ENCODE measurements around the gene FHIT.

Gene FHIT

DNA sequence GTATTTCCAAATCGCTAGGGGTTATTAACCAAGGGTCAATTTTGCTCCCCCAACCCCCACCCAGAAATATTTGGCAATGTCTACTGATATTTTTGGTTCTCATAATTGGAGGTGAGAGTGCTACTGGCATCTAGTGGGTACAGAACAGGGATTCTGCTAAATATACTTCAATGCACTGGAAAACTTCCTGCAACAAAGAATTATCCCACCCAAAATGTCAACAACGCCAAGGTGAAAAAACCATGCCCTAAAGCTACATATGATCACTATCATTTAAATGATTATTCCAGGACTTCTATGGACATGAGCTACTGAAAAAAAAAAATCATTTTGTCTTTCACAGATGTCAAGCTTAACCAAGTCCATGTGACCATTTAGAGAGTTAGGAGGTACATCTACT lies 867.9 kb downstream of the FHIT start:
- DNase-seq (ENCODE audit: low read depth in 1 of 2, low spot score in 1 of 2) = no peak

DNA sequence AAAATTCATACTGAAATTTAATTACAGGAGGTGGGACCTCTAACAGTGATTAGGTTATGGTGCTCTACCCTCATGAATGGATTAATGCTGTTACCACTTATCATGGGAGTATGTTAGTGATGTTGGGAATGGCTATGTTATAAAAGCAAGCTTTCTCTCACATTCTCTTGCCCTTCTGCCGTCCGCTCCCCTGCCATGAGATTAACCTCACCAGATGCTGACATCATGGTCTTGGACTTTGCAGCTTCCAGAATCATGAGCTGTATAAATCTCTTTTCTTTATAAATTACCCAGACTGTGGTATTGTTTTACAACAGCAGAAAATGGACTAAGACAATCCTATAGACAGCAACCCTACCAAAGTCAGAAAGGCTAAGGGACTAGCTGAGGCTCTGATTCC lies 884.8 kb downstream of the FHIT start:
- DNase-seq (ENCODE audit: low read depth in 1 of 2, low spot score in 1 of 2) = no peak

DNA sequence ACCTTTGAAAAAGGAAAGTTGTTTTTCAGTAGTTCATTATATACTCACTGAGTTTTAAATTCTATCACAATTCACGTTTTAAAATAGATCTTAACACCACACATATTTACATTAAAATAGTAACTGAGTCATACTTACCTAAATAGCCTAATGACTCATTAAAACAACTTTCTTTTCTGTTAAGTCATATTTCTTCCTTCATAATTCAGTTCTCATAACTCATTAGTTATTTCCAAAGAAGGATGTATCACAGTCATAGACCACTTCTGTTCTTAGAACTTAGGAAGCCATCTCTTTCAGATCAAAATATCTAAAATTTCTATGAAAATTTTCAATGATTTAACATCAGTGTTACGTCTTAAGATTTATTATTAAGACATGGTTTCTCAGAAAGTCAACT lies 885.9 kb downstream of the FHIT start:
- DNase-seq (ENCODE audit: low read depth in 1 of 2, low spot score in 1 of 2) = no peak

DNA sequence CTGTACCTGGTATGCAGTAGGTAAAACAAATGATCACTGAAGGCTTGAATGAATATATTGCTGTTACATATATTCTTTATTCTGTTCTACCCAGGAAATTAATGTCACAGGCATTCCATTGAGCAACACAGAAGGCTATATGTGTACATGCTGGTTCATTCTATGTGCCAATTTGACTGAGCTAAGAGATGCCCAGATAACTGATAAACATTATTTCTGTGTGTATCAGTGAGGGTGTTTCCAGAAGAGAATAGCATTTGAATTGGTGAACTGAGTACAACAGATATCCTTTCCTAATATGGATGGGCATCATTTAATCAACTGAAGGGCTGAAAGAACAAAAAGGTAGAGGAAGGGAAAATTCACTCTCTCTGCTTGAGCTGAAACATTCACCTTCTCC lies 886.8 kb downstream of the FHIT start:
- no peak for DNase-seq (ENCODE audit: low read depth in 1 of 2, low spot score in 1 of 2)

GRCh38 chr3:60363817-60364216 lies 887.4 kb downstream of the FHIT start:
- no peak for DNase-seq (ENCODE audit: low read depth in 1 of 2, low spot score in 1 of 2)

DNA sequence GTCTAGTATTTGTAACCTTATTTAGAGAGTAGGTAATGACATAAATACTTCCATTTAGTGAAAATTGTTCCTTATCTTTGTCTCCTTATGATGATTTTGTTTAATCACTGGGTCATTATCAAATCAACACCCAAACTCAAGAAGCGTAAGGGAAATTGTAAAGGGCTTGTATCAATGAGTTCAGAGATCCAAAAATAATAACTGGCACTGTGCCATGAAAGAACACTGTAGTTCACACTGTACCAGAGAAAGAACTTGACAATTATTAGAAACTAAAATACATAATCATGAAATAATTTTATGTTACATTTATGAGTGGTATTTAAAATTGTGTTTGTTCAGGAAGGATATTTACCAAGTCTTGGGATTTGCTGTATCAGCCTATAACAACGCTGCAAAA lies 895.4 kb downstream of the FHIT start:
- no peak for DNase-seq (ENCODE audit: low read depth in 1 of 2, low spot score in 1 of 2)

- DNase-seq (ENCODE audit: low read depth in 1 of 2, low spot score in 1 of 2) = no peak
Observed at GRCh38 chr3:60351481-60351880, 899.8 kb downstream of the FHIT start.

DNA sequence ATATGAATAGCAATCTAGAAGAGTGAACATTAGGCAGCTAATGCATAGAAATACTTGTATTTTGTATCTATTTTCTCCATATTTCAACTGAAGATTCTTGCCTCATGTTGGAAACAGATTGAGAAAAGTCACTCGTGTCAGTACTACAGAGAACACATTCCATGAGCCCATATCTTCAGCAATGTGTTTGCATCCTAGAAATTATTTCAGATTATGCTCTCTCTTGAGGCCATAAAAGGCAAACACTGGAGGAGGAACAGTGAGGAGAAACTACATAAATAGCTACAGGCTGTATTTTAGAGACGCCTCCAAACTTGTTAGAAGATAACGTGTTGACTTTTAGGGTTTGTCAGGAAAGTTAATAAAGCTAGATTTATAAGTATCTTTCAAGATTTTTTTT lies 906.9 kb downstream of the FHIT start:
- no peak for DNase-seq (ENCODE audit: low read depth in 1 of 2, low spot score in 1 of 2)

- DNase-seq (ENCODE audit: low read depth in 1 of 2, low spot score in 1 of 2) = no peak
Observed at GRCh38 chr3:60343831-60344230, 907.4 kb downstream of the FHIT start.

DNA sequence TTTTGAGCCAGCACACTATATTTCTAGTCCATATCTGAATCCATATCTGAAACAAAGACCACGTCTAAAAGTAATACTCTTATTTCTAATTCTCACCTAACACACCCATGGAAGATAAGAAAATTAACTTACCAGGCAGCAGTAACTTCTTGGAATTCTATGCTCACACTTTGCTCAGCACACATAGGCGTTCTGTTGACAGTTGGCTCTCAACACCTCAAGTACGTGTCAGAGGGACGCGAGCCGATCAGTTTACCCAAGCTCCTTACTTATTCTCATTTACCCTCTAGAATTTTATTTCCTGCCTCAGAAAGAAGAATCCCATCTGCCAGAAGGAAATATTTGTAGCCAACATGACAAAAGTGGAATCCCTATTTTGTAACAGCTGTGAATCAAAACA lies 911.9 kb downstream of the FHIT start:
- DNase-seq (ENCODE audit: low read depth in 1 of 2, low spot score in 1 of 2) = no peak

GRCh38 chr3:60337421-60337820 lies 913.8 kb downstream of the FHIT start:
- no peak for DNase-seq (ENCODE audit: low read depth in 1 of 2, low spot score in 1 of 2)

GRCh38 chr3:60336061-60336460 lies 915.2 kb downstream of the FHIT start:
- no peak for DNase-seq (ENCODE audit: low read depth in 1 of 2, low spot score in 1 of 2)

GRCh38 chr3:60333710-60334109 lies 917.5 kb downstream of the FHIT start:
- no peak for DNase-seq (ENCODE audit: low read depth in 1 of 2, low spot score in 1 of 2)

- no peak for DNase-seq (ENCODE audit: low read depth in 1 of 2, low spot score in 1 of 2)
Observed at GRCh38 chr3:60330107-60330506, 921.1 kb downstream of the FHIT start.

- no peak for DNase-seq (ENCODE audit: low read depth in 1 of 2, low spot score in 1 of 2)
Observed at GRCh38 chr3:60325610-60326170, 925.6 kb downstream of the FHIT start.

- DNase-seq (ENCODE audit: low read depth in 1 of 2, low spot score in 1 of 2) = no peak
Observed at GRCh38 chr3:60323651-60324050, 927.6 kb downstream of the FHIT start.

GRCh38 chr3:60323180-60323579 lies 928.1 kb downstream of the FHIT start:
- DNase-seq (ENCODE audit: low read depth in 1 of 2, low spot score in 1 of 2) = no peak

DNA sequence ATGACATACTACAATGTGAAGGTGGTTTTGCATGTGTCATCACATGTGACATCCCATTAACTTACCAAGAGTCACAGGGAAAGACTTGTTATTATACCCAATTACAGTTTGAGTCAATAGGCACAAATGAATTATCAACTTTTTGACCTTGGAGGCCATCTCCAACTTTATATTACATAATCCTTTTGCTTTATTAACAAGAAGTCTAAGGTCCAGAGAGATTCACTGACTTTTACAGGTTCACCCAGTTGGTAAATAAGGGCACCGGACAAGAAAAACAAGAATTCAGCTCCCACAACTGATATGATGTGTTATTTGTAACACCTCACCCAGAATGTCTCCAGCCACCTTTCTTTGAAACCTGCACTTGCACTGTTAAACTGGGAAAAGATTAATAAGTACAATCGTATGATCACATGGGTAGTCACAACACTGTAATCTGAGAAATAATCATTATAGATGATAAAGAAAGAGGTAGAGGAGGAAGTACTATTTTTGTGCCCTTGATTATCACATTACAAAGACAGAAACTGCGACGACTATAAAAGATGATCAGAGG lies 928.9 kb downstream of the FHIT start:
- DNase-seq (ENCODE audit: low read depth in 1 of 2, low spot score in 1 of 2) = no peak

DNA sequence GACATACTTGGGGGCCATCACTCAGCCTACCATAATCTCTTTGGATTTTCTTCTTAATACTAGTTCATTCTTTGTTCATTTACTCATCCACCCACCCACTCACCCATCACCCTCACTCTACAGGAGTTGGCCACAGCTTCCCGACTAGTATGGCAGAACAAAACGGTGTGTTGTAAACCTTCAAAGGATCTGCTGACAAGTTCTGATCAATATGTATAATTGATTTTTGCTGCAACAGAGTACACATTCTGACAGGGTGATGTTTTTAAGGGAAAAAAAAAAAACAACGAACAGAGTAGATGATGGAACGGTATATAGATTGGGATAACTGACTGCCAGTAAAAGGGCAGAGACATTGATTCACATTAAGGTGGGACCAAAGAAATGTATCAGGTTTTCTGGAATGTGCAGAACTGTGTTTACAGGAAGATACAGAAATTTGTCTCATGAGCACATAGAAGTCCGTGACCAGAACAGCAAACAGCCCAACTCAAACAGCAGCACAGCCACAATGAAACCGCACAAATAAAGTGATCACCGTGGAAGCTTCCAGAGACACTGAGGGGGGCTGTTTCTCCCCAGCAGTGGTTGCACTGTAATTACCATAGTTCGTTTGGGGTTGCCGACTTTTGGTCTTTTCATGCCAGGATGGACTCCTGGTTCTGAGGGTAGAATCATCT lies 931.9 kb downstream of the FHIT start:
- no peak for DNase-seq (ENCODE audit: low read depth in 1 of 2, low spot score in 1 of 2)

GRCh38 chr3:60316121-60316797 lies 935.0 kb downstream of the FHIT start:
- DNase-seq (ENCODE audit: low read depth in 1 of 2, low spot score in 1 of 2) = no peak

DNA sequence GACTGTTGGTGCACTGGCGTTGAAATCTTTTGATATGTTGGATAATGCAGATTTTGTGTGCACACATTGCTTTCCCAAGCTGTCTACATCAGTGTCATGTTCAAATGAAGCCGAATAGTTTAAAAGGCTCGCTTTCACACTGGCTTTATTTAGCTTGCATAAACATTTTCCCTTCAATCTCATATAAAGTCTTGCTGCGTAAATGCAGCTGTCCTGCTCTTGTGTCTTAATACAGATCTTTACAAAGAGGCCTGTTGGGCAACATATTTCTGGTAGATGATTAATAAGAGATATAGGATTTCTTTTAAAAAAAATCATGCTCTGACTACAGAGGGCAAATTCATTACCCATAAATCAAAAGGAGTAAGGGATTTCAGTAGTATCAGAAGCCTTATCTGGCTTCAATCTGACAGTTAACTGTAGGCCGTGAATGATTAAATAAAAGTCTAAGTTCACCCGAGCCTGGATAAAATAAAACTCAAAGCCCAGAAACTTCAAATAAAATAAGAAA lies 937.2 kb downstream of the FHIT start:
- no peak for DNase-seq (ENCODE audit: low read depth in 1 of 2, low spot score in 1 of 2)

- DNase-seq (ENCODE audit: low read depth in 1 of 2, low spot score in 1 of 2) = no peak
Observed at GRCh38 chr3:60313231-60313798, 937.9 kb downstream of the FHIT start.

Measured in stimulated activated CD4-positive, alpha-beta T cell treated with anti-CD3 and anti-CD28 coated beads, Interleukin-15, amount 100 ng/mL, for 1 hour (primary cell).